IPS-NIHi7 (cell line): ENCODE measurements around the gene GPER1.
"Not testable (repeated sequence)": the region's sequence is repeated elsewhere in the genome, so short reads cannot be mapped to it uniquely, and the experiment has no call there.

Source experiments
- DNase-seq: peaks from one replicate; pipeline ENCODE4 v3.0.0; 2012; ENCODE audit warnings: mixed read lengths; ENCODE audit errors: extremely low spot score

The GPER1 gene

GRCh38 chr7:1103009-1103788, 15.3 kb downstream of the GPER1 start:
- no peak for DNase-seq

- DNase-seq, result no peak
Measured at GRCh38 chr7:1103789-1104515, 16.0 kb downstream of the GPER1 start.

- DNase-seq, result no peak
Measured at GRCh38 chr7:1104516-1105179, 16.7 kb downstream of the GPER1 start.

GRCh38 chr7:1105189-1105588, 17.3 kb downstream of the GPER1 start:
- no peak for DNase-seq

GRCh38 chr7:1106063-1106792, 18.3 kb downstream of the GPER1 start:
- DNase-seq, result no peak

- no peak for DNase-seq
Measured at GRCh38 chr7:1106793-1107421, 19.0 kb downstream of the GPER1 start.

- no peak for DNase-seq
Measured at GRCh38 chr7:1108264-1108920, 20.5 kb downstream of the GPER1 start.

GRCh38 chr7:1109581-1110310, 21.8 kb downstream of the GPER1 start:
- no peak for DNase-seq

- no peak for DNase-seq
Measured at GRCh38 chr7:1110358-1110757, 22.4 kb downstream of the GPER1 start.

GRCh38 chr7:1111156-1111555, 23.2 kb downstream of the GPER1 start:
- DNase-seq, result no peak

GRCh38 chr7:1112109-1112508, 24.2 kb downstream of the GPER1 start:
- DNase-seq, result no peak

- no peak for DNase-seq
Measured at GRCh38 chr7:1112625-1113547, 25.0 kb downstream of the GPER1 start.

- DNase-seq, result no peak
Measured at GRCh38 chr7:1113548-1113885, 25.6 kb downstream of the GPER1 start.

- no peak for DNase-seq
Measured at GRCh38 chr7:1114088-1114487, 26.2 kb downstream of the GPER1 start.

- no peak for DNase-seq
Measured at GRCh38 chr7:1114505-1114904, 26.6 kb downstream of the GPER1 start.

GRCh38 chr7:1115171-1116045, 27.5 kb downstream of the GPER1 start:
- DNase-seq, result not testable (repeated sequence)

GRCh38 chr7:1116383-1117008, 28.6 kb downstream of the GPER1 start:
- DNase-seq, result not testable (repeated sequence)
